HL-60 (cell line): ENCODE data around the gene DDR2.

Source experiments
- DNase-seq, 2 experiments: peaks; one replicate each; pipeline ENCODE4 v3.0.0-alpha.2; 2010 to 2020; ENCODE audit warnings: low read depth in 1 of 2, low spot score in 1 of 2
- H3K27ac ChIP-seq: fragments of 250-450 bp; sonication (Bioruptor Pico); replicated peaks from 2 replicates; pipeline ENCODE4 v1.5.1; 2020; ENCODE audit warnings: mild to moderate bottlenecking, moderate library complexity
- H3K27me3 ChIP-seq: fragments of 250-450 bp; sonication (Bioruptor Pico); 2 replicates; pipeline ENCODE4 v1.5.1; 2021; ENCODE audit warnings: mild to moderate bottlenecking, moderate library complexity; ENCODE audit not compliant: insufficient read depth, poor library complexity, severe bottlenecking
- H3K4me3 ChIP-seq: replicated peaks from 2 replicates; pipeline ENCODE4 v1.5.1; 2011; ENCODE audit warnings: mild to moderate bottlenecking, control low read depth, low read length; ENCODE audit not compliant: insufficient read depth
- GABPA ChIP-seq: IDR thresholded peaks from 2 replicates; pipeline ENCODE4 v1.6.1; 2012; ENCODE audit warnings: low read depth
- POLR2AphosphoS5 ChIP-seq: IDR thresholded peaks from 2 replicates; pipeline ENCODE4 v1.6.1; 2012; ENCODE audit warnings: low read depth
- SPI1 ChIP-seq: IDR thresholded peaks from 2 replicates; pipeline ENCODE4 v1.6.1; 2012; ENCODE audit warnings: low read depth, mild to moderate bottlenecking, borderline replicate concordance
- TF ChIP-seq, protein P1 (sequence below): IDR thresholded peaks from 2 replicates; pipeline ENCODE4 v1.6.1; 2012; ENCODE audit warnings: low read depth; ENCODE audit not compliant: insufficient replicate concordance
- TF ChIP-seq, protein P2 (sequence below): IDR thresholded peaks from one replicate; pipeline ENCODE4 v1.5.1; 2011; ENCODE audit warnings: low read length, control low read depth, inconsistent platforms; ENCODE audit not compliant: insufficient read depth

Gene DDR2

DNA sequence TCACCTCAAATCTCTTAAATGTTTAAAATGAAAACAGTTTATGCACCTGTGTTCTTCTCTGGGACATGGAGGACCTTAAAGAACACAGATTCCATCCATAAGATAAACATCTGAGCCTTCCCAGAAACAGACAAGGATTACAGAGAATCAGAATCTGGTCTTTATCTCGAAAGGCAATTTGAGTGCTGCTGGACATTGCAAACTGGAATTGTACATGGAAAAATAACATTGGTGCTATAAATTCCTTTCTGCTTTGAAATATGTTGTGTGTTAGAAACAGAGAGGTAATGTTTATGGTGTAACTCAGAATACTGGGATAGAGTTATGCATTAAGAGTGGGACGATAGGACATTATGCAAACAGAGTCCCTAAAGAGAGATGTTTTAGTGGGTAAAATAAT is 6.6 kb upstream of the DDR2 start:
- no peak for DNase-seq

DNA sequence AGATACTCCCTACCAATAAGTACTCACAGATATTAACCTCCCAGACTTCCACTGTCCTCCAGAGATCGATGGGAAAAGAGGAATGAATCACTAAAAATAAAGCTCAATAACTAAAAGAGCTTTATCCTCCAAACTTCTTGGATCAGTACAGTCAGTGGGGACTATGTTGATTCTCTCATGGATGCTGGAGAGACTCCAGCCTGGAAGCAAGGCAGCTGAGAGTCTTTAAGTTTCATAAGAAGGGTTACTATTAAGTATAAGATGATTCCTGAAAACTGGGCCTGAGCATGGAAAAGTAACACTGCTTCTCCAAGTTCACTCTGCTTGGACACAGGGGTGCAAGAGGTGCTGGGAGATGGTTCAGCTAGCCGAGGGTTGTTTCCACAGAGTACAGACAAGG is 6.2 kb upstream of the DDR2 start:
- no peak overlapping the region for H3K4me3 ChIP-seq
- no peak overlapping the region for H3K27ac ChIP-seq
- TF ChIP-seq, protein P1, sequence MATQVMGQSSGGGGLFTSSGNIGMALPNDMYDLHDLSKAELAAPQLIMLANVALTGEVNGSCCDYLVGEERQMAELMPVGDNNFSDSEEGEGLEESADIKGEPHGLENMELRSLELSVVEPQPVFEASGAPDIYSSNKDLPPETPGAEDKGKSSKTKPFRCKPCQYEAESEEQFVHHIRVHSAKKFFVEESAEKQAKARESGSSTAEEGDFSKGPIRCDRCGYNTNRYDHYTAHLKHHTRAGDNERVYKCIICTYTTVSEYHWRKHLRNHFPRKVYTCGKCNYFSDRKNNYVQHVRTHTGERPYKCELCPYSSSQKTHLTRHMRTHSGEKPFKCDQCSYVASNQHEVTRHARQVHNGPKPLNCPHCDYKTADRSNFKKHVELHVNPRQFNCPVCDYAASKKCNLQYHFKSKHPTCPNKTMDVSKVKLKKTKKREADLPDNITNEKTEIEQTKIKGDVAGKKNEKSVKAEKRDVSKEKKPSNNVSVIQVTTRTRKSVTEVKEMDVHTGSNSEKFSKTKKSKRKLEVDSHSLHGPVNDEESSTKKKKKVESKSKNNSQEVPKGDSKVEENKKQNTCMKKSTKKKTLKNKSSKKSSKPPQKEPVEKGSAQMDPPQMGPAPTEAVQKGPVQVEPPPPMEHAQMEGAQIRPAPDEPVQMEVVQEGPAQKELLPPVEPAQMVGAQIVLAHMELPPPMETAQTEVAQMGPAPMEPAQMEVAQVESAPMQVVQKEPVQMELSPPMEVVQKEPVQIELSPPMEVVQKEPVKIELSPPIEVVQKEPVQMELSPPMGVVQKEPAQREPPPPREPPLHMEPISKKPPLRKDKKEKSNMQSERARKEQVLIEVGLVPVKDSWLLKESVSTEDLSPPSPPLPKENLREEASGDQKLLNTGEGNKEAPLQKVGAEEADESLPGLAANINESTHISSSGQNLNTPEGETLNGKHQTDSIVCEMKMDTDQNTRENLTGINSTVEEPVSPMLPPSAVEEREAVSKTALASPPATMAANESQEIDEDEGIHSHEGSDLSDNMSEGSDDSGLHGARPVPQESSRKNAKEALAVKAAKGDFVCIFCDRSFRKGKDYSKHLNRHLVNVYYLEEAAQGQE = no peak
- TF ChIP-seq SPI1 (no peak), POLR2AphosphoS5 (no peak), GABPA (no peak)
- TF ChIP-seq, protein P2, sequence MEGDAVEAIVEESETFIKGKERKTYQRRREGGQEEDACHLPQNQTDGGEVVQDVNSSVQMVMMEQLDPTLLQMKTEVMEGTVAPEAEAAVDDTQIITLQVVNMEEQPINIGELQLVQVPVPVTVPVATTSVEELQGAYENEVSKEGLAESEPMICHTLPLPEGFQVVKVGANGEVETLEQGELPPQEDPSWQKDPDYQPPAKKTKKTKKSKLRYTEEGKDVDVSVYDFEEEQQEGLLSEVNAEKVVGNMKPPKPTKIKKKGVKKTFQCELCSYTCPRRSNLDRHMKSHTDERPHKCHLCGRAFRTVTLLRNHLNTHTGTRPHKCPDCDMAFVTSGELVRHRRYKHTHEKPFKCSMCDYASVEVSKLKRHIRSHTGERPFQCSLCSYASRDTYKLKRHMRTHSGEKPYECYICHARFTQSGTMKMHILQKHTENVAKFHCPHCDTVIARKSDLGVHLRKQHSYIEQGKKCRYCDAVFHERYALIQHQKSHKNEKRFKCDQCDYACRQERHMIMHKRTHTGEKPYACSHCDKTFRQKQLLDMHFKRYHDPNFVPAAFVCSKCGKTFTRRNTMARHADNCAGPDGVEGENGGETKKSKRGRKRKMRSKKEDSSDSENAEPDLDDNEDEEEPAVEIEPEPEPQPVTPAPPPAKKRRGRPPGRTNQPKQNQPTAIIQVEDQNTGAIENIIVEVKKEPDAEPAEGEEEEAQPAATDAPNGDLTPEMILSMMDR = no peak

More for the DNA sequence above, 6.6 kb upstream of the DDR2 start:
- TF ChIP-seq POLR2AphosphoS5 = no peak
- TF ChIP-seq GABPA = no peak
- TF ChIP-seq, protein P2 = no peak
- no peak for TF ChIP-seq SPI1
- TF ChIP-seq, protein P1 = no peak
- H3K27ac ChIP-seq = no peak overlapping the region
- H3K27me3 ChIP-seq = no peaks in the 10 kb centered on the region
- H3K4me3 ChIP-seq = no peak overlapping the region

DNA sequence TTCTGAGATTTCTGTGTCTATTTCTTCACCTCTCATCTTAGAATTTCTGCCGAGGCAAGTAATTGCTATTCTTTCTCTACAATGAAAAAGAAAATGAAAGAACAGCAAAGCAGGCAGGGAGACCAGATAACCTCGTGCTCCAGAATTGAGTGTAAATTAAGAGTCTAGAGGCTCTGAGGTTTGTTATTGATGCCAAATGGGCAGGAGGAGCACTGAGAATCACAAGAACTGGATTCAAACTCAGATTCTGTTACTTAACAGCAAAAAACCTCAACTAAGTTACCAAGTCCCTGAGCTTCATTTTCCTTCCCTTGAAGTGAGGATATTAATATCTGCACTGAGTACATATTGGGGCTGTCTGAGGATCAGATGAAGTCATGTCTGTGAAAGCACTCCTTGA is 5.5 kb upstream of the DDR2 start:
- Histone ChIP-seq H3K27me3 (no peaks in the 10 kb centered on the region), H3K27ac (no peak overlapping the region), H3K4me3 (no peak overlapping the region)
- DNase-seq = no peak
- TF ChIP-seq GABPA = no peak
- TF ChIP-seq, protein P2 = no peak
- no peak for TF ChIP-seq SPI1
- TF ChIP-seq POLR2AphosphoS5 = no peak
- TF ChIP-seq, protein P1 = no peak

More for the DNA sequence above, 6.2 kb upstream of the DDR2 start:
- no peak for DNase-seq
- no peaks in the 10 kb centered on the region for H3K27me3 ChIP-seq
